22Rv1 (cell line): ENCODE results near the gene EPHA5.

Experiments
- ZFX ChIP-seq: fragments of 450-650 bp; IDR thresholded peaks from 2 replicates; pipeline ENCODE4 v1.6.1; 2017; ENCODE audit warnings: antibody characterized with exemption, borderline replicate concordance
- TF ChIP-seq, protein P1 (sequence below): fragments of 450-650 bp; IDR thresholded peaks from 2 replicates; pipeline ENCODE4 v1.5.1; 2017; ENCODE audit warnings: mild to moderate bottlenecking

DNA sequence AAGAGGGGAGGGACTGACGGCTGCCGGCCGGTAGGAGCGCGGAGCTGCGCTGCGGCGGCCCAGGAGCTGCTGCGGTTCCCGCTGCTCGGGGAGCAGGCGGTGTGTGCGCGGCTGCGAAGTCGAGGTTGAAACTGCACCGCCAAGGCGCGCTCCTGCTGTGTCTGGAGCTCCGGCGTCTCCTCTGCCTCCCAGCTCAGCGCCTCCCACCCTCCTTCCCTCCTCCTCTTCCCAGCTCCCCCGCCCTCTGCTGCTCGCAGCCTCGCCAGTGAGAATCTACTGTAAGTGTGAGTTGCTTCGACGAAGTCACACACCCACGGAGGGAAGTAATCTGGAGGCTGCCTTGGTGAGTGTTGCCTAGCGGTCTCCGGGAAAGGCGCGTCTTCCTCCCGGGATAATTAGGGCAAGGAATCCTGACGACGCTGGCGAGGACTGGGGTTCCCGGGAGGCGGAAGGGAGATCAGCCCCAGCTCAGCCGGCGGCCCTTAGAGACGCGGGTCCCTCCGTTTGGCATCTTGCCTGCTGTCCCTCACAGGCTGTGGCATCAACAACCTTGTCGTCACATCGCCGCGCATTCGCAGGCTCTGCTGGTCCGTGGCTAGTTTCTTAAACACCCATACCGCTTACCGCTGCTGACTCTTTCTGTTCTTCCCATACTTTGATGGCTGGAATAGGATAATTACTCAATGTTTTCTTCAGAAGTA lies at the start of gene EPHA5:
- TF ChIP-seq, protein P1, sequence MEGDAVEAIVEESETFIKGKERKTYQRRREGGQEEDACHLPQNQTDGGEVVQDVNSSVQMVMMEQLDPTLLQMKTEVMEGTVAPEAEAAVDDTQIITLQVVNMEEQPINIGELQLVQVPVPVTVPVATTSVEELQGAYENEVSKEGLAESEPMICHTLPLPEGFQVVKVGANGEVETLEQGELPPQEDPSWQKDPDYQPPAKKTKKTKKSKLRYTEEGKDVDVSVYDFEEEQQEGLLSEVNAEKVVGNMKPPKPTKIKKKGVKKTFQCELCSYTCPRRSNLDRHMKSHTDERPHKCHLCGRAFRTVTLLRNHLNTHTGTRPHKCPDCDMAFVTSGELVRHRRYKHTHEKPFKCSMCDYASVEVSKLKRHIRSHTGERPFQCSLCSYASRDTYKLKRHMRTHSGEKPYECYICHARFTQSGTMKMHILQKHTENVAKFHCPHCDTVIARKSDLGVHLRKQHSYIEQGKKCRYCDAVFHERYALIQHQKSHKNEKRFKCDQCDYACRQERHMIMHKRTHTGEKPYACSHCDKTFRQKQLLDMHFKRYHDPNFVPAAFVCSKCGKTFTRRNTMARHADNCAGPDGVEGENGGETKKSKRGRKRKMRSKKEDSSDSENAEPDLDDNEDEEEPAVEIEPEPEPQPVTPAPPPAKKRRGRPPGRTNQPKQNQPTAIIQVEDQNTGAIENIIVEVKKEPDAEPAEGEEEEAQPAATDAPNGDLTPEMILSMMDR = peak; percentile 43
- TF ChIP-seq ZFX = no peak
